ENCODE results near the gene CBL. TPM values are rescaled to one million over a fixed set of nuclear protein-coding genes. Genes with fewer than 3 reads are reported as not detected.

CBL gene
- total and polyA plus RNA-seq, 2 experiments from 2014 or later, result 31.6 to 67.6 TPM

DNA sequence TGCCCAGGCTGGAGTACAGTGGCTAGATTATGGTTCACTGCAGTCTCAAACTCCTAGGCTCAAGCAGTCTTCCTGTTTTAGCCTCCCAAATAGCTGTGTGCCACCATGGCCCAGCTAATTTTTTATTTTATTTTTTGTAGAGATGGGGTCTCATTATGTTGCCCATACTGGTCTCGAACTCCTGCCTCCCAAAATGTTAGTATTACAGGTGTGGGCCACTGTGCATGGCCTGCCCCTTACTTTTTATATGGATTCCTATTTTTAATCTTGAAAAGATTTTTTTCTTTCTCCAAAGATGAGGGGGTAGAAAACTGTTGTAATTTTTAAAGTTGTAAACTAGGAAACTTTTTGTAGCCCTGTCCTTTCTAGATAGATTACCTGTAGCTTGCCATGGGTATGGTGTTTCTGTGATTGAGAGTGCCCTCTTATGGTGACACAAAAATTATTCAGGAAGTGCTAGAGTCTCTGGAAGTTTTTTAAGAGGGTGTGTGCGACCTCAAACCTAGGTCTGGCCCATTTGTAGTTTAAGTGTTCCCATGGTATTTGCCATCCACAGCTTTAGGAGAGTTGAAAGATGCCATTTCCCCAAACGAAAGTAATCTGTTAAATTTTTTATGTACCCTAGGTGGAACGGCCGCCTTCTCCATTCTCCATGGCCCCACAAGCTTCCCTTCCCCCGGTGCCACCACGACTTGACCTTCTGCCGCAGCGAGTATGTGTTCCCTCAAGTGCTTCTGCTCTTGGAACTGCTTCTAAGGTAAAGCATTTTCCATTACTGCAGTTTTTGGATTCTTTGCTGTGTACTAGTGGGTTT, 78.4 kb downstream of the CBL start:
- Histone ChIP-seq H2AFZ (no peak overlapping the region), H3K4me1 (ENCODE audit: insufficient read depth) (no peaks in the 10 kb centered on the region), H3F3A (replicated peaks; ENCODE audit: low read depth) (0 out of 2 replicates have a peak, but pooled peaks cover 3% of the 10 kb centered on the region), H4K20me1 (replicated peaks; ENCODE audit: insufficient read depth) (peaks cover 11% of the 10 kb centered on the region), H3K4me3 (no peak overlapping the region), H3K36me3 (ENCODE audit: insufficient read depth) (peaks cover 37% of the 10 kb centered on the region), H3K27ac (ENCODE audit: low read depth) (peak overlapping the region; percentile 72), H3K27me3 (ENCODE audit: insufficient read depth) (no peaks in the 10 kb centered on the region), H3K4me2 (no peak overlapping the region), H3K79me2 (replicated peaks; ENCODE audit: insufficient read depth) (no peaks in the 10 kb centered on the region; the same call in none of the 2 replicates), H3K9me2 (ENCODE audit: insufficient read depth) (no peaks in the 10 kb centered on the region)
- Mint-ChIP-seq H3K36me3 (ENCODE audit: low read depth) (peaks cover 55% of the 10 kb centered on the region), H3K9me3 (no peaks in the 10 kb centered on the region; the same call in 2 of the 3 replicates), H3K27me3 (ENCODE audit: insufficient read depth, low read depth, poor library complexity) (peaks cover 6% of the 10 kb centered on the region), H3K4me3 (no peak overlapping the region), H3K4me1 (no peaks in the 10 kb centered on the region), H3K27ac (no peak overlapping the region)
- DNase-seq (ENCODE audit: low spot score) (peak; percentile 58), ATAC-seq (peak; percentile 89)
- no peak for TF ChIP-seq ZNF114 (CRISPR knock-in tag; IDR thresholded peaks at IDR 0.05)
- TF ChIP-seq, protein P1, sequence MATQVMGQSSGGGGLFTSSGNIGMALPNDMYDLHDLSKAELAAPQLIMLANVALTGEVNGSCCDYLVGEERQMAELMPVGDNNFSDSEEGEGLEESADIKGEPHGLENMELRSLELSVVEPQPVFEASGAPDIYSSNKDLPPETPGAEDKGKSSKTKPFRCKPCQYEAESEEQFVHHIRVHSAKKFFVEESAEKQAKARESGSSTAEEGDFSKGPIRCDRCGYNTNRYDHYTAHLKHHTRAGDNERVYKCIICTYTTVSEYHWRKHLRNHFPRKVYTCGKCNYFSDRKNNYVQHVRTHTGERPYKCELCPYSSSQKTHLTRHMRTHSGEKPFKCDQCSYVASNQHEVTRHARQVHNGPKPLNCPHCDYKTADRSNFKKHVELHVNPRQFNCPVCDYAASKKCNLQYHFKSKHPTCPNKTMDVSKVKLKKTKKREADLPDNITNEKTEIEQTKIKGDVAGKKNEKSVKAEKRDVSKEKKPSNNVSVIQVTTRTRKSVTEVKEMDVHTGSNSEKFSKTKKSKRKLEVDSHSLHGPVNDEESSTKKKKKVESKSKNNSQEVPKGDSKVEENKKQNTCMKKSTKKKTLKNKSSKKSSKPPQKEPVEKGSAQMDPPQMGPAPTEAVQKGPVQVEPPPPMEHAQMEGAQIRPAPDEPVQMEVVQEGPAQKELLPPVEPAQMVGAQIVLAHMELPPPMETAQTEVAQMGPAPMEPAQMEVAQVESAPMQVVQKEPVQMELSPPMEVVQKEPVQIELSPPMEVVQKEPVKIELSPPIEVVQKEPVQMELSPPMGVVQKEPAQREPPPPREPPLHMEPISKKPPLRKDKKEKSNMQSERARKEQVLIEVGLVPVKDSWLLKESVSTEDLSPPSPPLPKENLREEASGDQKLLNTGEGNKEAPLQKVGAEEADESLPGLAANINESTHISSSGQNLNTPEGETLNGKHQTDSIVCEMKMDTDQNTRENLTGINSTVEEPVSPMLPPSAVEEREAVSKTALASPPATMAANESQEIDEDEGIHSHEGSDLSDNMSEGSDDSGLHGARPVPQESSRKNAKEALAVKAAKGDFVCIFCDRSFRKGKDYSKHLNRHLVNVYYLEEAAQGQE (IDR thresholded peaks at IDR 0.05; ENCODE audit: unreplicated experiment), result no peak
- TF ChIP-seq JUNB (IDR thresholded peaks at IDR 0.05; ENCODE audit: unreplicated experiment), result no peak
- TF ChIP-seq ZNF462 (CRISPR knock-in tag; IDR thresholded peaks at IDR 0.05), result no peak
- TF ChIP-seq POLR2AphosphoS5 (IDR thresholded peaks at IDR 0.05; ENCODE audit: low read depth), result no peak
- TF ChIP-seq, protein P2, sequence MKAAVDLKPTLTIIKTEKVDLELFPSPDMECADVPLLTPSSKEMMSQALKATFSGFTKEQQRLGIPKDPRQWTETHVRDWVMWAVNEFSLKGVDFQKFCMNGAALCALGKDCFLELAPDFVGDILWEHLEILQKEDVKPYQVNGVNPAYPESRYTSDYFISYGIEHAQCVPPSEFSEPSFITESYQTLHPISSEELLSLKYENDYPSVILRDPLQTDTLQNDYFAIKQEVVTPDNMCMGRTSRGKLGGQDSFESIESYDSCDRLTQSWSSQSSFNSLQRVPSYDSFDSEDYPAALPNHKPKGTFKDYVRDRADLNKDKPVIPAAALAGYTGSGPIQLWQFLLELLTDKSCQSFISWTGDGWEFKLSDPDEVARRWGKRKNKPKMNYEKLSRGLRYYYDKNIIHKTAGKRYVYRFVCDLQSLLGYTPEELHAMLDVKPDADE (IDR thresholded peaks at IDR 0.05), result no peak
- TF ChIP-seq CTCF (conservative IDR thresholded peaks at IDR 0.05; ENCODE audit: low read depth in 2 of 2), result peak; percentile 59 to 60
- no peak for TF ChIP-seq EZH2 (IDR thresholded peaks at IDR 0.05; ENCODE audit: low read depth, unreplicated experiment)

All from GM23338 (cell line).